ENCODE data around the gene CYP4F22. TPM values are rescaled to one million over a fixed set of nuclear protein-coding genes. Genes with fewer than 3 reads are reported as not detected.
A peak's percentile ranks its signal among the peaks of the same experiment; 100 is the strongest.

Gene CYP4F22
- total and polyA plus RNA-seq, 2 experiments from 2014 or later = not detected

GRCh38 chr19:15584541-15585115, 76.3 kb downstream of the CYP4F22 start:
- Histone ChIP-seq H3K27ac (no peak overlapping the region), H3K79me2 (ENCODE audit: insufficient read depth) (no peaks in the 10 kb centered on the region), H2AFZ (no peak overlapping the region), H3K36me3 (ENCODE audit: low read depth) (no peaks in the 10 kb centered on the region), H4K20me1 (ENCODE audit: insufficient read depth) (no peaks in the 10 kb centered on the region), H3K4me2 (ENCODE audit: unreplicated experiment) (peak overlapping the region; percentile 28), H3K4me3 (no peak overlapping the region), H3K9ac (no peak overlapping the region), H3K4me1 (ENCODE audit: insufficient read depth) (no peaks in the 10 kb centered on the region), H3F3A (ENCODE audit: insufficient read depth) (no peaks in the 10 kb centered on the region), H3K27me3 (replicated peaks; ENCODE audit: insufficient read depth) (peaks cover 7% of the 10 kb centered on the region), H3K9me2 (ENCODE audit: insufficient read depth) (no peaks in the 10 kb centered on the region), H3K9me3 (ENCODE audit: low read depth) (no peaks in the 10 kb centered on the region)
- 16 to 18% methylated on average over 20 to 26 of the region's 35 CpGs for WGBS, 2 experiments (ENCODE audit: low coverage in 1 of 2, low lambda C conversion rate in 2 of 2, missing lambda C conversion rate in 2 of 2)
- in situ Hi-C loops (cut with MboI) = no loop called here
- TF ChIP-seq EZH2 (IDR thresholded peaks at IDR 0.05; ENCODE audit: insufficient read depth, poor library complexity, severe bottlenecking) (no peak), EZH2phosphoT487 (IDR thresholded peaks at IDR 0.05; ENCODE audit: insufficient read depth, low read depth) (no peak)
- DNase-seq = peak; percentile 69

GRCh38 chr19:15587663-15588062, 79.3 kb downstream of the CYP4F22 start:
- no peak overlapping the region for H3K4me2 ChIP-seq (ENCODE audit: unreplicated experiment)
- no peaks in the 10 kb centered on the region for H3K27me3 ChIP-seq (replicated peaks; ENCODE audit: insufficient read depth)
- no peak for DNase-seq
- H3K36me3 ChIP-seq (ENCODE audit: low read depth) = no peaks in the 10 kb centered on the region
- H3K79me2 ChIP-seq (ENCODE audit: insufficient read depth) = no peaks in the 10 kb centered on the region
- H3K27ac ChIP-seq = no peak overlapping the region
- 54 to 59% methylated on average over 9 of the region's 9 CpGs for WGBS, 2 experiments (ENCODE audit: low coverage in 1 of 2, low lambda C conversion rate in 2 of 2, missing lambda C conversion rate in 2 of 2)
- H3K9me3 ChIP-seq (ENCODE audit: low read depth) = no peaks in the 10 kb centered on the region
- in situ Hi-C loops (cut with MboI) = no loop called here
- H4K20me1 ChIP-seq (ENCODE audit: insufficient read depth) = no peaks in the 10 kb centered on the region
- no peaks in the 10 kb centered on the region for H3K9me2 ChIP-seq (ENCODE audit: insufficient read depth)
- no peak overlapping the region for H3K9ac ChIP-seq
- no peaks in the 10 kb centered on the region for H3K4me1 ChIP-seq (ENCODE audit: insufficient read depth)
- H3F3A ChIP-seq (ENCODE audit: insufficient read depth) = no peaks in the 10 kb centered on the region
- no peak overlapping the region for H2AFZ ChIP-seq
- H3K4me3 ChIP-seq = no peak overlapping the region
- TF ChIP-seq EZH2 (IDR thresholded peaks at IDR 0.05; ENCODE audit: insufficient read depth, poor library complexity, severe bottlenecking) = no peak
- no peak for TF ChIP-seq EZH2phosphoT487 (IDR thresholded peaks at IDR 0.05; ENCODE audit: insufficient read depth, low read depth)

- Histone ChIP-seq H3K9me2 (ENCODE audit: insufficient read depth) (no peaks in the 10 kb centered on the region), H3F3A (ENCODE audit: insufficient read depth) (no peaks in the 10 kb centered on the region), H3K9me3 (ENCODE audit: low read depth) (no peaks in the 10 kb centered on the region), H3K79me2 (ENCODE audit: insufficient read depth) (no peaks in the 10 kb centered on the region), H3K4me3 (no peak overlapping the region), H3K27me3 (replicated peaks; ENCODE audit: insufficient read depth) (no peaks in the 10 kb centered on the region), H4K20me1 (ENCODE audit: insufficient read depth) (no peaks in the 10 kb centered on the region), H3K4me1 (ENCODE audit: insufficient read depth) (no peaks in the 10 kb centered on the region), H3K9ac (no peak overlapping the region), H2AFZ (no peak overlapping the region), H3K4me2 (ENCODE audit: unreplicated experiment) (no peak overlapping the region), H3K27ac (no peak overlapping the region), H3K36me3 (ENCODE audit: low read depth) (no peaks in the 10 kb centered on the region)
- WGBS, 2 experiments (ENCODE audit: low coverage in 1 of 2, low lambda C conversion rate in 2 of 2, missing lambda C conversion rate in 2 of 2) = 65 to 68% methylated on average over 1 of the region's 1 CpG
- no peak for DNase-seq
- TF ChIP-seq EZH2phosphoT487 (IDR thresholded peaks at IDR 0.05; ENCODE audit: insufficient read depth, low read depth) (no peak), EZH2 (IDR thresholded peaks at IDR 0.05; ENCODE audit: insufficient read depth, poor library complexity, severe bottlenecking) (no peak)
- in situ Hi-C loops (cut with MboI) = no loop called here
These were observed 79.9 kb downstream of the CYP4F22 start for GRCh38 chr19:15588265-15588664.

- H3K4me3 ChIP-seq = no peak overlapping the region
- no peaks in the 10 kb centered on the region for H3K4me1 ChIP-seq (ENCODE audit: insufficient read depth)
- no peaks in the 10 kb centered on the region for H3K36me3 ChIP-seq (ENCODE audit: low read depth)
- no peak overlapping the region for H3K4me2 ChIP-seq (ENCODE audit: unreplicated experiment)
- H3K27ac ChIP-seq = no peak overlapping the region
- no peaks in the 10 kb centered on the region for H3K9me2 ChIP-seq (ENCODE audit: insufficient read depth)
- H2AFZ ChIP-seq = no peak overlapping the region
- no peaks in the 10 kb centered on the region for H3F3A ChIP-seq (ENCODE audit: insufficient read depth)
- no peaks in the 10 kb centered on the region for H3K79me2 ChIP-seq (ENCODE audit: insufficient read depth)
- H3K9me3 ChIP-seq (ENCODE audit: low read depth) = no peaks in the 10 kb centered on the region
- TF ChIP-seq EZH2phosphoT487 (IDR thresholded peaks at IDR 0.05; ENCODE audit: insufficient read depth, low read depth) (no peak), EZH2 (IDR thresholded peaks at IDR 0.05; ENCODE audit: insufficient read depth, poor library complexity, severe bottlenecking) (no peak)
- H4K20me1 ChIP-seq (ENCODE audit: insufficient read depth) = no peaks in the 10 kb centered on the region
- in situ Hi-C loops (cut with MboI) = no loop called here
- WGBS, 2 experiments (ENCODE audit: low coverage in 1 of 2, low lambda C conversion rate in 2 of 2, missing lambda C conversion rate in 2 of 2) = 58 to 64% methylated on average over 5 of the region's 5 CpGs
- no peaks in the 10 kb centered on the region for H3K27me3 ChIP-seq (replicated peaks; ENCODE audit: insufficient read depth)
- no peak overlapping the region for H3K9ac ChIP-seq
- no peak for DNase-seq
These were observed 81.6 kb downstream of the CYP4F22 start for GRCh38 chr19:15589760-15590451.

Data from GM23248 (cell line).